Activated T-cell treated with anti-CD3 and anti-CD28 coated beads, Interleukin-2, amount 50 U/mL, for 72 hours (primary cell): ENCODE results near the gene DDX39B. TPM values are rescaled to one million over a fixed set of nuclear protein-coding genes. Genes with fewer than 3 reads are reported as not detected.

ENCODE experiments used
- ATAC-seq, 2 donors: fragments of 150-1000 bp; cut with Tn5 transposase; replicated peaks in 1 of 2; 2 replicates each; pipeline ENCODE4 v1.10.0; 2021; ENCODE audit warnings: moderate library complexity in 2 of 2, mild to moderate bottlenecking in 1 of 2
- DNase-seq, 2 donors: peaks; one replicate each; pipeline ENCODE4 v3.0.0; 2021 to 2022; ENCODE audit warnings: mixed read lengths in 1 of 2
- H3K27ac Mint-ChIP-seq: one replicate; pipeline ENCODE4 v1.8.0; 2022; ENCODE audit warnings: mild to moderate bottlenecking, moderate library complexity, mixed read lengths
- H3K27me3 Mint-ChIP-seq: one replicate; pipeline ENCODE4 v1.8.0; 2022; ENCODE audit warnings: low read depth, mixed read lengths
- H3K36me3 Mint-ChIP-seq, 2 donors: one replicate each; pipeline ENCODE4 v1.8.0; 2022; ENCODE audit warnings: mixed read lengths in 2 of 2, mild to moderate bottlenecking in 1 of 2; ENCODE audit not compliant: insufficient read depth in 2 of 2
- H3K4me1 Mint-ChIP-seq: one replicate; pipeline ENCODE4 v1.8.0; 2022; ENCODE audit warnings: low read depth, mixed read lengths
- H3K4me3 Mint-ChIP-seq, 2 donors: one replicate each; pipeline ENCODE4 v1.8.0; 2022; ENCODE audit warnings: mild to moderate bottlenecking in 2 of 2, mixed read lengths in 2 of 2, moderate library complexity in 2 of 2
- H3K9me3 Mint-ChIP-seq, 2 donors: one replicate each; pipeline ENCODE4 v1.8.0; 2022; ENCODE audit warnings: mixed read lengths in 2 of 2
- total RNA-seq, 2 donors: library from RNA; stranded (reverse); gene quantifications; one replicate each; pipeline ENCODE4 v1.2.3, GENCODE V29; 2022

DDX39B gene
- total RNA-seq, 2 donors from 2014 or later: 567 to 644 TPM

DNA sequence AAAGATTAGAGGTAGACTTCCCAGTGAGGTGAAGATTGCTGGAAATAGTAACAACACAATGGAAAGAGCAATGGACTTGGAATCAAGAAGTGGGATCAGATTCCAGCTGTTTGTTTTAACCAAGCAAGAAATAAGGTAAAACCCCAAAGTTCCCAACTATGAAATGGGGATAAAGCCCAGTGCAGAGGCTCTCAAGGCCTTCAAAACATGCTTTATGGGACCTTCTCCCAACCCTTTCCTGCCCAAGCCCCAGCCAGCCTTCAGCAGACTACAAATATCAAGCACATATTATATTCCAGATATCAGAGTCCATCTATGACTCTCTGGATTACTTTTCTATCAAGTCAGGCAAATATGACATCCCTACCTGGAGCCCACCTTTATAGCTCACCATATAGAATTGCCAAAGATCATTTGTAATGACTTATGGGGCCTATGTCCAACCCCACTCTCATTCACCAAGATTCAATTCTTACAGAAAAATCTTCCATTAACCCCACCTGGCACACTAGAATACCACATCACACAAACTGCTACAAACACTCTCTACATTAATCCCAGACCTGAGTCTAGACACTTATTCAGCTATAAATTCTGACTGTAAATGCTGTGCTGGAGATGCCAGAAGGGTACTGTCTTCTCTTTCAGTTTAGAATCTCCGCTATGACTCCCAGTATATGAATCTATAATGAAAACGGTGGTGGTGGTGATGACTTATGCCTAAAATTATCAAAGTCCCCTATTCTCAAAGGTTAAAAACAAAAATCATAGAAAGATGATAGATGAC lies 6.1 kb downstream of the DDX39B start:
- Mint-ChIP-seq H3K27me3 (no peaks in the 10 kb centered on the region), H3K9me3 (no peaks in the 10 kb centered on the region), H3K4me1 (peaks cover 69% of the 10 kb centered on the region), H3K4me3 (peak overlapping the region in 1 of 2 donors; percentile 0), H3K36me3 (peaks cover 41 to 71% of the 10 kb centered on the region in 2 donors), H3K27ac (peak overlapping the region; percentile 9)
- DNase-seq: no peak
- ATAC-seq: peak in 1 of 2 donors; percentile 11

GRCh38 chr6:31534521-31535040 lies 7.2 kb downstream of the DDX39B start:
- peaks cover 39 to 71% of the 10 kb centered on the region in 2 donors for H3K36me3 Mint-ChIP-seq
- H3K27ac Mint-ChIP-seq: no peak overlapping the region
- H3K4me1 Mint-ChIP-seq: peaks cover 59% of the 10 kb centered on the region
- H3K27me3 Mint-ChIP-seq: no peaks in the 10 kb centered on the region
- no peak for ATAC-seq
- H3K9me3 Mint-ChIP-seq: no peaks in the 10 kb centered on the region
- DNase-seq: no peak
- no peak overlapping the region for H3K4me3 Mint-ChIP-seq

DNA sequence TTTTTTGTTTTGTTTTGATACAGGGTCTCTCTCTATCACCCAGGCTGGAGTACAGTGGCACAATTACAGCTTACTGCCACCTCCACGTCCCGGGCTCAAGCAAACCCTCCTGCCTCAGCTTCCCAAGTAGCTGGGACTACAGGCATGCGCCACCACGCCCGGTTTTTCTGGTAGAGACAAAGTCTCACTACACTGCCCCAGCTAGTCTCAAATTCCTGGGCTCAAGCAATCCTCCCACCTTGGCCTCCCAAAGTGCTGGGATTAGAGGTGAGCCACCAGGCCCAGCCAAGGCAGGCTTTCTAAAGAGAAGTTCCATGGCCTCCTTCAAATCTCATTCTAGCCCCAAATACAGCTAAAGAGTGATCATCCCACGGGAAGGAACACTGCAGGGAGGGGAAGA lies 7.8 kb downstream of the DDX39B start:
- Mint-ChIP-seq H3K27ac (peak overlapping the region; percentile 55), H3K4me3 (no peak overlapping the region), H3K27me3 (no peaks in the 10 kb centered on the region), H3K4me1 (peaks cover 53% of the 10 kb centered on the region), H3K9me3 (no peaks in the 10 kb centered on the region), H3K36me3 (peaks cover 33 to 65% of the 10 kb centered on the region in 2 donors)
- DNase-seq (no peak), ATAC-seq (no peak)

- Mint-ChIP-seq H3K4me3 (no peak overlapping the region), H3K36me3 (peaks cover 28 to 60% of the 10 kb centered on the region in 2 donors), H3K4me1 (peaks cover 48% of the 10 kb centered on the region), H3K27me3 (no peaks in the 10 kb centered on the region), H3K9me3 (no peaks in the 10 kb centered on the region), H3K27ac (peak overlapping the region; percentile 86)
- ATAC-seq (peak in 1 of 2 donors; percentile 38), DNase-seq (no peak)
These were observed 8.4 kb downstream of the DDX39B start for GRCh38 chr6:31533455-31533841.

DNA sequence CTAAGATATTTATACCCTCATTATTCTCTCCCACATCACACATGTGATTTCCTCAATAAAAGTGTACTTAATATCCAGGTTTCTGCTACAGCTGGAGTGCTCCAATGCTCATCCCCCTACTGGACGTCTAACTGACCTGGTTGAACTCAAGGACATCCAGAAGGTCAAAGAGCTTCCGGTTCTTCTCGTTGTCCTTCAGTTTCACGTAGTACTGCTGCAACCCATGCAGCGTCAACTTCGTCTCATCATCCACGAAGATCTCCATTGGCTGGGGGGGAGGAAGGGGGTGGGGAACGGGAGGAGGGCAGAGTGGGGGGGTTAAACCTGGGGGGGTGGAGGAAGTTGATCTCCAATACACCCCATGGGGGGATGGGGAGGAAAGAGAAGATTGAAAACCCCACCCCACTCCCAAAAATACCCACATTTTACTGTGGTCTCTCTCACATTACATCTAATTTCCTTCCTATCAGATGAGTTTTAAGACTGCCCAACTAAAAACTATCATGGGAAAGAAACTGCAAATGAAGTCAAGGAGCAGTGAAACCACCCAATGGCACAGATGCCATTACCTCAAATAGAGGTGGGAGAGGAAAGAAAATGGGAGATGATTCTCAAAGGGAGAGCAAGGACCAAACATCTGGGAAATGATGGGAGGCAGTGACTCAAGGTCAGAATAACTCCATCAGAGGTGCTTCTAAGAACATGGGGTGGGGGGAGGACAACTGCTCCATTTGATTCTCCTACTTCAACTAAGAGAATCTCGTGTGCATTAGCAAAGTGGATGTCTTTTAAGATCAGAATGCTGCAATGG lies 9.0 kb downstream of the DDX39B start:
- Mint-ChIP-seq H3K36me3 (peaks cover 25 to 57% of the 10 kb centered on the region in 2 donors), H3K4me1 (peaks cover 44% of the 10 kb centered on the region), H3K4me3 (no peak overlapping the region), H3K27me3 (no peaks in the 10 kb centered on the region), H3K27ac (peak overlapping the region; percentile 86), H3K9me3 (no peaks in the 10 kb centered on the region)
- DNase-seq (no peak), ATAC-seq (no peak)

DNA sequence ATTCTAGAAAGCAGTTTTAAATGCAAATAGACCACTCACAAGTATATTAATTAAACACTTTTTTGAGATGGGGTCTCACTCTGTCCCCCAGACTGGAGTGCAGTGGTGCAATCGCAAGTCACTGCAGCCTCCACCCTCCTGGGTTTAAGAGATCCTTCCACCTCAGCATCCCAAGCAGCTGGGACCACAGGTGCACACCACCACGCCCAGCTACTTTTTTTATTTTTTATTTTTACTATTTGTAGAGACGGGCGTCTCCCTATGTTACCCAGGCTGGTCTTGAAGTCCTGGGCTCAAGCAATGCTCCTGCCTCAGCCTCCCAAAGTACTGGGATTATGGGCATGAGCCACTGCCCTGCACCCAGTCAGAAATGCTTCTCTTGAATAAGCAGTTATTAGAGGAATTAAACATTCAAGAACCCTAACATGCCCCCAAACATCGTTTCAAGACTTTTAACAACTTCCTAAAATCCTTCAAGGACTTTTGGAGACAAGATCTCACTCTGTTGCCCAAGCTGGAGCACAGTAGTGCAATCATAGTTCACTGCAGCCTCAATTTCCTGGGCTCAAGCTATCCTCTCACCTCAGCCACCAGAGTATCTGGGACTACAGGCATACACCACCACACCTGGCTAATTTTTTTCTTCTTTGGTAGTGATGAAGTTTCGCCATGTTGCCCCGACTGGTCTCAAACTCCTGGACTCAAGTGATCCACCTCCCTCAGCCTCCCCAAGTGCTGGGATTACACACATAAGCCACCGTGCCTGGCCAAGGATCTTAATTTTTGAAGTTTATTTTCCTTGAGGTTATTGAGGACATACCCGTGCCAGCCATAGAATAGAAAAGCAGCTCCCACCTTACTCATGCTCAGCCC lies 9.8 kb downstream of the DDX39B start:
- ATAC-seq: no peak
- Mint-ChIP-seq H3K4me3 (no peak overlapping the region), H3K4me1 (peaks cover 37% of the 10 kb centered on the region), H3K36me3 (peaks cover 23 to 53% of the 10 kb centered on the region in 2 donors), H3K27me3 (no peaks in the 10 kb centered on the region), H3K9me3 (no peaks in the 10 kb centered on the region), H3K27ac (no peak overlapping the region)
- no peak for DNase-seq

GRCh38 chr6:31531162-31531561 lies 10.6 kb downstream of the DDX39B start:
- Mint-ChIP-seq H3K36me3 (peaks cover 23 to 46% of the 10 kb centered on the region in 2 donors), H3K4me3 (no peak overlapping the region), H3K27me3 (no peaks in the 10 kb centered on the region), H3K4me1 (peaks cover 30% of the 10 kb centered on the region), H3K27ac (no peak overlapping the region), H3K9me3 (no peaks in the 10 kb centered on the region)
- ATAC-seq: no peak
- no peak for DNase-seq

GRCh38 chr6:31530659-31531058 lies 11.1 kb downstream of the DDX39B start:
- no peak for ATAC-seq
- DNase-seq: no peak
- Mint-ChIP-seq H3K4me1 (peaks cover 25% of the 10 kb centered on the region), H3K36me3 (peaks cover 21 to 41% of the 10 kb centered on the region in 2 donors), H3K27me3 (no peaks in the 10 kb centered on the region), H3K4me3 (no peak overlapping the region), H3K27ac (no peak overlapping the region), H3K9me3 (no peaks in the 10 kb centered on the region)

GRCh38 chr6:31529329-31530150 lies 12.3 kb downstream of the DDX39B start:
- peaks cover 15 to 30% of the 10 kb centered on the region in 2 donors for H3K36me3 Mint-ChIP-seq
- DNase-seq (no peak), ATAC-seq (peak in 1 of 2 donors; percentile 3)
- H3K9me3 Mint-ChIP-seq: no peaks in the 10 kb centered on the region
- peaks cover 14% of the 10 kb centered on the region for H3K4me1 Mint-ChIP-seq
- H3K4me3 Mint-ChIP-seq: no peak overlapping the region
- no peak overlapping the region for H3K27ac Mint-ChIP-seq
- no peaks in the 10 kb centered on the region for H3K27me3 Mint-ChIP-seq

DNA sequence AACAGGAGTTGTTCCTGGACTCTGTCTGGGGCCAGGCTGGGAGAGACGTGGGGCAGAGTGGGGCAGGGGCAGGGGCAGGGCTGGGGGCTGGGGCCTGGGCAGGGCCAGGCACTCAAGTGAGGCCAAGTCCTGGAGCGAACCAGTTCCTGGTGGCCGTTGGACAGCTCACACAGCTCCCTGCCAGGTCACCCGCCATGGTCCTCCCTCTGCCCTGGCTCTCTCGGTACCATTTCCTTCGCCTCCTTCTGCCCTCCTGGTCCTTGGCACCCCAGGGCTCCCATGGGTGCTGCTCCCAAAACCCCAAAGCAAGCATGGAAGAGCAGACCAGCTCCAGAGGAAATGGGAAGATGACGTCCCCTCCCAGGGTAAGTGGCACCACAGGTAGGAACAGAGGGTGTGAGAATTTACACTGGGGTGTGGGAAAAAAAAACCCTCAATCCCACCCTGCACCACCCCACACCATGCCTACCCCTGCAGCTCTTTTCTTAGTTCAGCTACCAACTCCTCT lies 12.9 kb downstream of the DDX39B start, which contains the start of gene MCCD1:
TSS of gene MCCD1 (plus strand) at position 142 of the 508 bp plus-strand sequence. CDS start at position 195, 53 bp downstream.
- Mint-ChIP-seq H3K27me3 (no peaks in the 10 kb centered on the region), H3K27ac (no peak within 1 kb of the TSS), H3K4me3 (no peak within 1 kb of the TSS), H3K4me1 (peaks cover 13% of the 10 kb centered on the region), H3K36me3 (peaks cover 15 to 24% of the 10 kb centered on the region in 2 donors), H3K9me3 (no peaks in the 10 kb centered on the region)
- DNase-seq: no peak
- peak; percentile 12 to 15 for ATAC-seq

DNA sequence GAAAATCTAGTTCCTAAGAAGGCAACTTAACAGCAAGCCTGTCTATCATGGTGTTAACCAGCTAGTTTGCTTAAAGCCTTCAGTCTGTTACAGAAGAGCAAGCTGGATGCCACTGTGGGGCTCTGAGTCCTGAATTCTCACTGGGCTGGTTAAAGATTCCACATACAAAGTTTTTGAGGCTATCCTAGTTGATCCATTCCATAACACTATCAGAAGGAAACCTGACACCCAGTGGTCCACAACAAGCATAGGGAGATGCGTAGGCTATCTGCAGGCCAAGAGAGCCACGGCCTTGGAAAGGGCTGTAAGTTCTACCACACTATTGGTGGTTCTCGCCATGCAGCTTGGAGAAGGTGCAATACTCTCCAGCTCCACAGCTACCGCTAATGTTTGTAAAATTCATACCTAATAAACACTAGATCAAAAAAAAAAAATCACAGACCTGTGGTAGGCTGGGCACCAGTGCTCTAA lies 13.5 kb downstream of the DDX39B start:
- ATAC-seq: peak; percentile 12 to 18
- Mint-ChIP-seq H3K4me1 (peaks cover 11% of the 10 kb centered on the region), H3K27ac (no peak overlapping the region)

More for the DNA sequence above, 13.5 kb downstream of the DDX39B start:
- DNase-seq: no peak
- no peak overlapping the region for H3K4me3 Mint-ChIP-seq
- no peaks in the 10 kb centered on the region for H3K9me3 Mint-ChIP-seq
- H3K27me3 Mint-ChIP-seq: no peaks in the 10 kb centered on the region
- peaks cover 13 to 22% of the 10 kb centered on the region in 2 donors for H3K36me3 Mint-ChIP-seq
